HCT116 (cell line): Measurements from ENCODE around the gene SCML2.

Source experiments
- EGR1 ChIP-seq: IDR thresholded peaks from 2 replicates; pipeline ENCODE4 v1.6.1; 2012; ENCODE audit warnings: low read depth
- EZH2 ChIP-seq: fragments of 200-600 bp; sonication (generic); IDR thresholded peaks from 2 replicates; pipeline ENCODE4 v1.6.1; 2017; ENCODE audit warnings: antibody characterized with exemption, mixed run types
- EZH2phosphoT487 ChIP-seq: fragments of 200-600 bp; IDR thresholded peaks from 2 replicates; pipeline ENCODE4 v1.6.1; 2018; ENCODE audit warnings: antibody characterized with exemption, borderline replicate concordance
- FOSL1 ChIP-seq: IDR thresholded peaks from 2 replicates; pipeline ENCODE4 v1.6.1; 2012; ENCODE audit warnings: low read depth
- POLR2A ChIP-seq: IDR thresholded peaks from 2 replicates; pipeline ENCODE4 v1.7.0; 2011; ENCODE audit warnings: borderline replicate concordance; ENCODE audit not compliant: insufficient read depth, insufficient read length; ENCODE audit errors: extremely low read depth
- POLR2AphosphoS5 ChIP-seq: IDR thresholded peaks from 2 replicates; pipeline ENCODE4 v1.6.1; 2011; ENCODE audit warnings: mild to moderate bottlenecking, low read depth, low read length, moderate library complexity
- RAD21 ChIP-seq: IDR thresholded peaks from 2 replicates; pipeline ENCODE4 v1.6.1; 2012; ENCODE audit warnings: low read depth, mild to moderate bottlenecking
- SP1 ChIP-seq: IDR thresholded peaks from 2 replicates; pipeline ENCODE4 v1.6.1; 2012; ENCODE audit warnings: low read depth
- TCF7L2 ChIP-seq: IDR thresholded peaks from 2 replicates; pipeline ENCODE4 v1.7.0; 2011; ENCODE audit warnings: borderline replicate concordance, inconsistent platforms; ENCODE audit not compliant: insufficient read depth, insufficient read length; ENCODE audit errors: extremely low read depth
- YY1 ChIP-seq: IDR thresholded peaks from 2 replicates; pipeline ENCODE4 v1.6.1; 2011; ENCODE audit warnings: low read length, low read depth, moderate library complexity, mild to moderate bottlenecking; ENCODE audit not compliant: insufficient replicate concordance; ENCODE audit errors: extremely low read depth
- ZFX ChIP-seq: fragments of 450-650 bp; IDR thresholded peaks from 2 replicates; pipeline ENCODE4 v1.6.1; 2017
- TF ChIP-seq, protein P1 (sequence below), 3 experiments: fragments of 200-600 bp in 1 of 3; sonication (generic) in 1 of 3; IDR thresholded peaks in 2 of 3; conservative IDR thresholded peaks in 1 of 3; 2 replicates each; pipeline ENCODE4 v1.5.1; 2012 to 2017; ENCODE audit warnings: low read depth in 2 of 3, low read length in 2 of 3, antibody characterized with exemption in 1 of 3, borderline replicate concordance in 1 of 3, control low read depth in 1 of 3, mild to moderate bottlenecking in 1 of 3, mixed read lengths in 1 of 3, mixed run types in 1 of 3, moderate library complexity in 1 of 3; ENCODE audit not compliant: insufficient read depth in 1 of 3
- TF ChIP-seq, protein P2 (sequence below): IDR thresholded peaks from 2 replicates; pipeline ENCODE4 v1.6.1; 2012; ENCODE audit warnings: low read depth

DNA sequence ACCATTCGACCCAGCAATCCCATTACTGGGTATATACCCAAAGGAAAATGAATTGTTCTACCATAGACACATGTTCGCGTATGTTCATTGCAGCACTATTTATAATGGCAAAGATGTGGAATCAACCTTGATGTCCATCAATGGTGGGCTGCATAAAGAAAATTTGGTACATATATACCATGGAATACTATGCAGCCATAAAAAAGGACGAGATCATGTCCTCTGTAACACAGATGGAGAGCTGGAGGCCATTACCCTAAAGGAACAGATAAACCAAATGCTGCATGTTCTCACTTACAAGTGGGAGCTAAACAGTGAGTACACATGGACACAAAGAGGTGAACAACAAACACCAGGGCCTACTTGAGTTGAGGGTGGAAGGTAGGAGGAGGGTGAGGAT lies 45.1 kb downstream of the SCML2 start:
- TF ChIP-seq, protein P1, sequence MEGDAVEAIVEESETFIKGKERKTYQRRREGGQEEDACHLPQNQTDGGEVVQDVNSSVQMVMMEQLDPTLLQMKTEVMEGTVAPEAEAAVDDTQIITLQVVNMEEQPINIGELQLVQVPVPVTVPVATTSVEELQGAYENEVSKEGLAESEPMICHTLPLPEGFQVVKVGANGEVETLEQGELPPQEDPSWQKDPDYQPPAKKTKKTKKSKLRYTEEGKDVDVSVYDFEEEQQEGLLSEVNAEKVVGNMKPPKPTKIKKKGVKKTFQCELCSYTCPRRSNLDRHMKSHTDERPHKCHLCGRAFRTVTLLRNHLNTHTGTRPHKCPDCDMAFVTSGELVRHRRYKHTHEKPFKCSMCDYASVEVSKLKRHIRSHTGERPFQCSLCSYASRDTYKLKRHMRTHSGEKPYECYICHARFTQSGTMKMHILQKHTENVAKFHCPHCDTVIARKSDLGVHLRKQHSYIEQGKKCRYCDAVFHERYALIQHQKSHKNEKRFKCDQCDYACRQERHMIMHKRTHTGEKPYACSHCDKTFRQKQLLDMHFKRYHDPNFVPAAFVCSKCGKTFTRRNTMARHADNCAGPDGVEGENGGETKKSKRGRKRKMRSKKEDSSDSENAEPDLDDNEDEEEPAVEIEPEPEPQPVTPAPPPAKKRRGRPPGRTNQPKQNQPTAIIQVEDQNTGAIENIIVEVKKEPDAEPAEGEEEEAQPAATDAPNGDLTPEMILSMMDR (IDR thresholded peaks at IDR 0.05 in 2 of 3, conservative IDR thresholded peaks at IDR 0.05 in 1 of 3; ENCODE audit: borderline replicate concordance in 1 of 3, insufficient read depth in 1 of 3, low read depth in 2 of 3, low read length in 2 of 3): no peak
- TF ChIP-seq, protein P2, sequence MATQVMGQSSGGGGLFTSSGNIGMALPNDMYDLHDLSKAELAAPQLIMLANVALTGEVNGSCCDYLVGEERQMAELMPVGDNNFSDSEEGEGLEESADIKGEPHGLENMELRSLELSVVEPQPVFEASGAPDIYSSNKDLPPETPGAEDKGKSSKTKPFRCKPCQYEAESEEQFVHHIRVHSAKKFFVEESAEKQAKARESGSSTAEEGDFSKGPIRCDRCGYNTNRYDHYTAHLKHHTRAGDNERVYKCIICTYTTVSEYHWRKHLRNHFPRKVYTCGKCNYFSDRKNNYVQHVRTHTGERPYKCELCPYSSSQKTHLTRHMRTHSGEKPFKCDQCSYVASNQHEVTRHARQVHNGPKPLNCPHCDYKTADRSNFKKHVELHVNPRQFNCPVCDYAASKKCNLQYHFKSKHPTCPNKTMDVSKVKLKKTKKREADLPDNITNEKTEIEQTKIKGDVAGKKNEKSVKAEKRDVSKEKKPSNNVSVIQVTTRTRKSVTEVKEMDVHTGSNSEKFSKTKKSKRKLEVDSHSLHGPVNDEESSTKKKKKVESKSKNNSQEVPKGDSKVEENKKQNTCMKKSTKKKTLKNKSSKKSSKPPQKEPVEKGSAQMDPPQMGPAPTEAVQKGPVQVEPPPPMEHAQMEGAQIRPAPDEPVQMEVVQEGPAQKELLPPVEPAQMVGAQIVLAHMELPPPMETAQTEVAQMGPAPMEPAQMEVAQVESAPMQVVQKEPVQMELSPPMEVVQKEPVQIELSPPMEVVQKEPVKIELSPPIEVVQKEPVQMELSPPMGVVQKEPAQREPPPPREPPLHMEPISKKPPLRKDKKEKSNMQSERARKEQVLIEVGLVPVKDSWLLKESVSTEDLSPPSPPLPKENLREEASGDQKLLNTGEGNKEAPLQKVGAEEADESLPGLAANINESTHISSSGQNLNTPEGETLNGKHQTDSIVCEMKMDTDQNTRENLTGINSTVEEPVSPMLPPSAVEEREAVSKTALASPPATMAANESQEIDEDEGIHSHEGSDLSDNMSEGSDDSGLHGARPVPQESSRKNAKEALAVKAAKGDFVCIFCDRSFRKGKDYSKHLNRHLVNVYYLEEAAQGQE: no peak
- TF ChIP-seq POLR2AphosphoS5 (no peak), EZH2phosphoT487 (no peak), TCF7L2 (no peak), EGR1 (no peak), POLR2A (no peak), YY1 (no peak), ZFX (no peak), FOSL1 (no peak), SP1 (no peak), RAD21 (no peak), EZH2 (no peak)
